ENCODE measurements around the gene PRKD3. TPM values are rescaled to one million over a fixed set of nuclear protein-coding genes. Genes with fewer than 3 reads are reported as not detected.
A peak's percentile ranks its signal among the peaks of the same experiment; 100 is the strongest.
"Not testable (repeated sequence)": the region's sequence is repeated elsewhere in the genome, so short reads cannot be mapped to it uniquely, and the experiment has no call there.

PRKD3 gene
- total and polyA plus RNA-seq, 5 experiments from 2014 or later = 22.9 to 50.2 (median 26.5) TPM

DNA sequence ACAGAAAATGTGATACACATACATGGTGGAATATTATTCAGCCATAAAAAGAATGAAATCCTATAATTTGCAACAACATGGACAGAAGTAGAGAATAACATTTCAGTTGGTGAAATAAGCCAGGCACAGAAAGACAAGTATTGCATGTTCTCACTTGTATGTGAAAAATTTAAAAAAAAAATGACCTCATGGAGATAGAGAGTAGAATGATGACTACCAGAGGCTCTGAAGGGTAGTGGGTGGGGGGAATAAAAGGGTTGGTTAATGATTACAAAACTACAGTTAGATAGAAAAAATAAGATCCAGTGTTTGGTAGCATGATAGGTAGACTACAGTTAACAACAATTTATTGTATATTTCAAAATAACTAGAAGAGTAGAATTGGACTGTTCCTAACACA lies 24.5 kb downstream of the PRKD3 start:
- H3K27ac Mint-ChIP-seq = no peak overlapping the region
- peaks cover 2 to 9% (median 5%) of the 10 kb centered on the region in 3 donors for H3K36me3 Mint-ChIP-seq
- H3K4me3 Mint-ChIP-seq = no peak overlapping the region
- no peaks in the 10 kb centered on the region for H3K27me3 Mint-ChIP-seq
- DNase-seq (no peak), ATAC-seq (no peak)
- POLR2A ChIA-PET = interaction anchor here (0.6 kb wide), 1 partner anchor 136 kb away, joined by 5 read pairs; no protein-coding TSS in a partner anchor
- H3K9me3 Mint-ChIP-seq = no peaks in the 10 kb centered on the region
- H3K4me1 Mint-ChIP-seq = peaks cover 8 to 35% (median 29%) of the 10 kb centered on the region in 4 donors

DNA sequence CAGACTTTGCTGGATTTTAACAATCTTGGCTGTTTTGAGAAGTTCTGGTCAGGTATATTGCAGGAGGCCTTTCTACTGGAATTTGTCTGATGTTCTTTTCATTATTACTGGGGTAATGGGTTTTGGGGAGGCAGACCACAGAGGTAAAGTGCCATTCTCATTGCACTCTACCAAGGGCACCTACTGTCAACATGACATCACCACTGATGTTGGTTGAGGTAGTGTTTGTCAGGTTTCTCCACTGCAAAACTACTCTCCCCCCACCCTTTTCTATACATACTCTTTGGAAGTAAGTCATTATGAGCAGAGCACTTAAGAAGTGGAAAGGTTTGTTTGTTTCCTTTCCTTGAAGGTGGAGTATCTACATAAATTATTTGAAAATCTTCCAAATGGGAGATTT lies 27.0 kb downstream of the PRKD3 start:
- H3K27ac Mint-ChIP-seq = no peak overlapping the region
- POLR2A ChIA-PET = no interaction called here
- ATAC-seq (no peak), DNase-seq (no peak)
- peaks cover 5 to 9% (median 6%) of the 10 kb centered on the region in 3 donors for H3K36me3 Mint-ChIP-seq
- no peak overlapping the region for H3K4me3 Mint-ChIP-seq
- peaks cover 5 to 28% (median 20%) of the 10 kb centered on the region in 4 donors for H3K4me1 Mint-ChIP-seq
- H3K9me3 Mint-ChIP-seq = no peaks in the 10 kb centered on the region
- H3K27me3 Mint-ChIP-seq = no peaks in the 10 kb centered on the region

DNA sequence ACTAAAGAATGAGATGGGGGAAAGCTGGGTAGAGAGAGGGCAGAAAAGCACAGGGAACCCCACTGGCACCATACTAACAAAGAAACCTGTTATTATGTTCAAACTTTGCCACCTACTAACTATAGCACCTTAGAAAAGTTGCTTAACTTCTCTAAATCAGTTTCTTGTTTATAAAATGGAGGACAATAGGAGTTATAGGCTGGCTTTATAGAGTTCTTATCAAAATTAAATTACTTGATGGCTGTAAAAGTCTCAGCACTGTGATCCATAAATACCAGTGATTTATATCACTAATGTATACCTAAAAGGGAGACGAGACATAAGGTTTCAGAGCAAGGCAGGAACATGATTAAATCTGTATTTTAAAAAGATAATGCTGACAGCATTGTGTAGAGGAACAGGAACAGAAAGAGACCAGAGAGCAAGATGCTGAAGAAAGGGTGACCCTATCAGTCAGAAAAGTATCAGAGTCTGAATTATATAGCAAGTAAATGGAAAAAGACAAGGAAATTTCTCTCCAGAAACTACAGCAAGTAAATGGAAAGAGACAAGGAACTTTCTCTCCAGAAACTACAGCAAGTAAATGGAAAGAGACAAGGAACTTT lies 29.1 kb downstream of the PRKD3 start:
- POLR2A ChIA-PET = no interaction called here
- no peaks in the 10 kb centered on the region for H3K9me3 Mint-ChIP-seq
- peaks cover 5 to 27% (median 16%) of the 10 kb centered on the region in 3 donors for H3K36me3 Mint-ChIP-seq
- ATAC-seq (no peak), DNase-seq (no peak)
- peaks cover 8 to 25% (median 12%) of the 10 kb centered on the region in 4 donors for H3K4me1 Mint-ChIP-seq
- H3K4me3 Mint-ChIP-seq = peak overlapping the region in 1 of 10 donors; percentile 15
- H3K27me3 Mint-ChIP-seq = no peaks in the 10 kb centered on the region
- H3K27ac Mint-ChIP-seq = peak overlapping the region in 2 of 10 donors; percentile 13

DNA sequence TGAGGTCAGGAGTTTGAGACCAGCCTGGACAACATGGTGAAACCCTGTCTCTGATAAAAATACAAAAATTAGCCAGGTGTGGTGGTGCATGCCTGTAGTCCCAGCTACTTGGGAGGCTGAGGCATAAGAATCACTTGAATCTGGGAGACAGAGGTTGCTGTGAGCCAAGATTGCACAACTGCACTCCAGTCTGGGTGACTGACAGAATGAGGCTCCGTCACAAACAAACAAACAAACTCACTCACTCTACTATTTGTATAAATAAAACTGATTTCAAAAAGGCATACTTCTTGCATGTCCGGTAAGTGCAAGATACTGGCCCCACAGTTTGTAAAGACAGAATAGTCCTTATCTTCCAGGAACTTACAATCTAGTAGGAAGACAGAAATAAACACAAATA lies 29.8 kb downstream of the PRKD3 start:
- H3K9me3 Mint-ChIP-seq, H3K27me3 Mint-ChIP-seq, ATAC-seq, H3K27ac Mint-ChIP-seq, H3K4me3 Mint-ChIP-seq, DNase-seq, POLR2A ChIA-PET: not testable (repeated sequence)
- H3K36me3 Mint-ChIP-seq = peaks cover 4 to 34% (median 17%) of the 10 kb centered on the region in 3 donors
- peaks cover 8 to 25% (median 10%) of the 10 kb centered on the region in 4 donors for H3K4me1 Mint-ChIP-seq

DNA sequence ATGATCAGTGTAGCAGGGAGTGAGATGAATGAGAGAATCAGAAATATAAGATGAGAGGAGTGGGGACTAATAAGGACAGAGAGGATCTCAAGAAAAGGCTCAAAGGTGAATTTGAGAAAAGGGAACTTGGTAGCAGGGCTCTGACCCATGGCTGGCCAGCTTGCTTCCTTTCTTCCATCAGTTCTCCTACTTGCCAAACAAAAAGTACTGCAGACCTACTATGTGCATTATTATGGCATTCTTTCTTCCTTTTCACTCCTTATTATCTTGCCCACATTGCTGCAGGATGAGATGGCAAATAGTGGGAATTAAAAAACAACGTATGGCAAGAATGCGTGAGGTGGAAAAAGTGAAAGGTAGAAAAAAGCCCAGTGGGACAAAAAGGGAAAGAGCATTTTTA lies 33.0 kb downstream of the PRKD3 start:
- H3K4me1 Mint-ChIP-seq = peaks cover 0 to 14% (median 5%) of the 10 kb centered on the region in 4 donors
- peaks cover 4 to 53% (median 17%) of the 10 kb centered on the region in 3 donors for H3K36me3 Mint-ChIP-seq
- H3K9me3 Mint-ChIP-seq = no peaks in the 10 kb centered on the region
- peak overlapping the region in 2 of 10 donors; percentile 1 to 17 for H3K27ac Mint-ChIP-seq
- H3K4me3 Mint-ChIP-seq = no peak overlapping the region
- POLR2A ChIA-PET = interaction anchor here (0.7 kb wide), 1 partner anchor 15 kb away, joined by 3 read pairs; no protein-coding TSS in a partner anchor
- DNase-seq (no peak), ATAC-seq (no peak)
- no peaks in the 10 kb centered on the region for H3K27me3 Mint-ChIP-seq

DNA sequence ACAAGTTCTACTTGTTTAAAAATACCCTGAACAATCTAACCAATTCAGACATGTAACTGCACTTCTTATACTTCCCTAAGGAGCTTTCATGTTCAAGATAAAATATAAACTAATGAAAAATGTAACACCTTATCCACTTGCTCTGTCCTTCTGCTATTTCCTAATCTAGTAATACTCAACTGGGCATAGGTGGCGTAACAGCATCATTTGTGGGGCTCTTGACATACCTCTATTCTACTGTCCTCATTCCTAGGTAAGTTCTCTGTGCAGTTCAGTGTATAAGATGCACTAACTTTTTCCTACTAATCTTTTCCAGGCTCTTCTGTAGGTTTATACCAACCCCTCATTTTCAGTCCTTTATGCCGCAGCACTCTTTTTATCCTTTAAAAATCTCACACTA lies 36.7 kb downstream of the PRKD3 start:
- POLR2A ChIA-PET = no interaction called here
- Mint-ChIP-seq H3K27ac (no peak overlapping the region), H3K9me3 (no peaks in the 10 kb centered on the region), H3K4me3 (no peak overlapping the region), H3K27me3 (no peaks in the 10 kb centered on the region), H3K36me3 (peaks cover 4 to 68% (median 17%) of the 10 kb centered on the region in 3 donors), H3K4me1 (peaks cover 0 to 6% (median under 1%) of the 10 kb centered on the region in 4 donors)
- no peak for ATAC-seq
- DNase-seq = no peak

DNA sequence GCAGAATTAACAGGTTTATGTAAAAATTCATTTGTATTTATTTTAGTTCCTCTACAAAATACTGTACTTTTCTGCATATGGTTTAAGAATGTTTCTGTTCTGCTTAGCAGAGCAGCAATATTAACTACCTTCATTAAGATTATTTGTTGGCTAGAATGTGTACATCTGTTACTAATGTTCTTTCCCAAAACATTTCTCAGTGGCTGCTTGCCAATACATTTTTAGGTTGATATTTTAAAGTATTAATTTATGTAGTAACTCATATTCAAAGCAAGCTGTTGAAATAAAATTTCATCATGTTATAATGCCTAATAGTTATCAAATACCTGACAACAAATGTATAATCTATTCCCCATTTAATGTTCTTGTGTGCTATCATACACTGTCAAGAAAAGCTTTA lies 40.3 kb downstream of the PRKD3 start:
- no peak for DNase-seq
- POLR2A ChIA-PET = no interaction called here
- H3K9me3 Mint-ChIP-seq = no peaks in the 10 kb centered on the region
- no peak overlapping the region for H3K27ac Mint-ChIP-seq
- no peak overlapping the region for H3K4me3 Mint-ChIP-seq
- no peak for ATAC-seq
- H3K4me1 Mint-ChIP-seq = peaks cover 0 to 2% (median 0%) of the 10 kb centered on the region in 4 donors
- peaks cover 12 to 64% (median 18%) of the 10 kb centered on the region in 3 donors for H3K36me3 Mint-ChIP-seq
- H3K27me3 Mint-ChIP-seq = no peaks in the 10 kb centered on the region

DNA sequence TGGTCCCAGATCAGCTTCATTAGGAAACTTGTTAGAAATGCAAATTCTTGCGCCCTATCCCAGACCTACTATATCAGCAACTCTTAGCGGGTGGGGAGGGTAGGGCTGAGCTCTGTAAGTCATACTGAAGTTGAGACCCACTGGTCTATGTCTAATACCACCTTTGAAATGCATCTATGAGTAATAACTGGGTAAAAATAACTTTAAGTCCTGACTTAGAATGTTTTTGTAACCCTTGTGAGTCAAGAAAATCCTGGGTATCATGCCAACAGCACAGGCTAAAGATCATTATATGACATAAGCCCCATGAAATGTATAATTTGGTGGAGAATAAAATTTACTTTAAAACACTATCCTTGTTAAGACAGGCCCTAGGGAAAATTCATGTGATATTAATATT lies 41.4 kb downstream of the PRKD3 start:
- POLR2A ChIA-PET = interaction anchor here (0.7 kb wide), 1 partner anchor 33 kb away, joined by 5 read pairs; no protein-coding TSS in a partner anchor
- Mint-ChIP-seq H3K4me1 (peaks cover 0 to 2% (median 0%) of the 10 kb centered on the region in 4 donors), H3K27ac (peak overlapping the region in 1 of 10 donors; percentile 36), H3K27me3 (no peaks in the 10 kb centered on the region), H3K4me3 (no peak overlapping the region), H3K9me3 (no peaks in the 10 kb centered on the region), H3K36me3 (peaks cover 12 to 63% (median 18%) of the 10 kb centered on the region in 3 donors)
- no peak for ATAC-seq
- DNase-seq = no peak

DNA sequence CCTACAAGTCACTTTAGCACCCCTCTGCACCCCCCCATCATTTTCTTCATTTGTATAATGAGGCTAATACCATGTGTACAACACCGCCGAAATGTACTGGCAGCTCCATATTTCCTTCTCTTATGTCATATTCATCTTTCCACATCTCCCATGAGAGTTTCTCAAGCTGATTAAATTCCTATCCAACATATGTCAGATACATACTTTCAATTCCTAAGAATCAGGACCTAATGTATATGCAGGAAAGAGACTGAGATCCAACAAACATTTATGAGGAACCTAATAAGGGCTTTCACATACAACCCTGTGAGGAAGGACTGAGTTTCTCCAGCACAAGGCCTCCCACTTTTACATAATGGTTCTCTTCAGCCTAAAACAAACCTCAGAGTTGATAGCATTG lies 41.9 kb downstream of the PRKD3 start:
- POLR2A ChIA-PET = no interaction called here
- ATAC-seq = no peak
- no peak for DNase-seq
- H3K27ac Mint-ChIP-seq = peak overlapping the region in 1 of 10 donors; percentile 36
- H3K27me3 Mint-ChIP-seq = no peaks in the 10 kb centered on the region
- H3K4me1 Mint-ChIP-seq = peaks cover 0 to 2% (median 0%) of the 10 kb centered on the region in 4 donors
- H3K9me3 Mint-ChIP-seq = no peaks in the 10 kb centered on the region
- no peak overlapping the region for H3K4me3 Mint-ChIP-seq
- H3K36me3 Mint-ChIP-seq = peaks cover 12 to 61% (median 18%) of the 10 kb centered on the region in 3 donors

DNA sequence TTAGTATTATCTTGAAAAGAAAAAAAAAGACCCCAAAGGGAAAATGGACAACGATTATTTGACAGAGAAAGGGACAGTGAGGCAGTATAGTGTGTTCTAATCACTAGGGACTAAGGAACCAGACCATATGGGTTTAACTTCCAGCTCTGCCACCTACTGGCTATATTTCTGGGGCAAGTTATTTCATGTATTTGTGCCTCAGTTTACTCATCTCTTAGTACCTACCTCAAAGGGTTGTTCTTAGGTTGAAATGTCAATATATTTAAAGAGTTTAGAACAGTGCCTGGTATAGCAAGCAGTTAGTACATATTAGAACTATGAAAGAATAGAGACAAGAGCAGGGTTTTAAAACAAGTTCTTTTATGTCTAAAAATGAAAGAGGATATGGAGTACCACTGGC lies 42.7 kb downstream of the PRKD3 start:
- Mint-ChIP-seq H3K4me3 (no peak overlapping the region), H3K27me3 (no peaks in the 10 kb centered on the region), H3K4me1 (no peaks in the 10 kb centered on the region), H3K9me3 (no peaks in the 10 kb centered on the region), H3K27ac (no peak overlapping the region), H3K36me3 (peaks cover 8 to 61% (median 13%) of the 10 kb centered on the region in 3 donors)
- POLR2A ChIA-PET = no interaction called here
- ATAC-seq (no peak), DNase-seq (no peak)

DNA sequence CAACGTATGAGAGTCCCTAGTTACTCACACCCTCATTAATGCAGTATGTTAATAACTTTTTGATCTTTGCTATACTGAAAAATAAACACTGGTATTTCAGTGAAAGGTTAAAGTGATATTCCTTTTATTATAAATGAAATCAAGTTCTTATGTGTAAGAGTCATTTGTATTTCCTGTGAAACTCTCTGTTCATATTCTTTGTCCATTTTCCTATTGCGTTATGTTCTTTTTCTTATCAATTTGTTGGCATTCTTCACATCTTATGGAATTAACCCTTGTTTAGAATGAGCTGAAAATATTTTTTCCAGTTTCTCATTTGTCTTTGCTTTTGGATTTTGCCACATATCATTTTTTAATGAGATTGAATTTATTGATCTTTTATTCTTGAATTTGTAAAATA lies 48.3 kb downstream of the PRKD3 start:
- H3K4me3 Mint-ChIP-seq = no peak overlapping the region
- no peak for DNase-seq
- no peak for ATAC-seq
- no peaks in the 10 kb centered on the region for H3K4me1 Mint-ChIP-seq
- POLR2A ChIA-PET = no interaction called here
- H3K36me3 Mint-ChIP-seq = peaks cover 5 to 70% (median 10%) of the 10 kb centered on the region in 3 donors
- no peak overlapping the region for H3K27ac Mint-ChIP-seq
- no peaks in the 10 kb centered on the region for H3K27me3 Mint-ChIP-seq
- no peaks in the 10 kb centered on the region for H3K9me3 Mint-ChIP-seq

Data from naive thymus-derived CD8-positive, alpha-beta T cell (primary cell).